A673 (cell line): ENCODE measurements around the gene KCNQ1OT1.

ENCODE experiments used
- EZH2 ChIP-seq: fragments of 200-600 bp; sonication (generic); IDR thresholded peaks from 2 replicates; pipeline ENCODE4 v1.6.1; 2017; ENCODE audit warnings: borderline replicate concordance, low read depth, mild to moderate bottlenecking, mixed read lengths, antibody characterized with exemption, low read length; ENCODE audit not compliant: poor library complexity, severe bottlenecking
- TF ChIP-seq, protein P1 (sequence below): fragments of 300-800, 200-600 bp; sonication (generic); conservative IDR thresholded peaks from 2 replicates; pipeline ENCODE4 v1.5.1; 2017; ENCODE audit warnings: low read depth, mild to moderate bottlenecking, antibody characterized with exemption, low read length, moderate library complexity, mixed read lengths

DNA sequence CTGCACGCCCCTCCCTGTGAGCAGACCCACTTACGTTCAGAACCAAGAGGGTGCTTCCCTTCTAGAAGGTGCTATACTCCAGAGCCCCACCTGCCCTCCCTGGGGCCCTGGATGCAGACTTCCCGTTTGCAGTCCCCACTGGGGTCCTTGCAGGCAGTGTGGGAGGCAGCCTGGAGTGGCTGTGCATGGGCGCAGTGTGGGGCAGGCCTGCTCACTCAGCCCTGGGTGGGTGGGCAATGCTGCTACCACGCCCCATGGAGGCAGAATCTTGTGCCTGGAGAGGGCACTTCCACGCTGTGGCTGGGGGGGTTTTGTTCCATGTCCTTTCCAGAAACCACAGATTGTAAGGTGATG, 116.2 kb downstream of the KCNQ1OT1 start:
- TF ChIP-seq, protein P1, sequence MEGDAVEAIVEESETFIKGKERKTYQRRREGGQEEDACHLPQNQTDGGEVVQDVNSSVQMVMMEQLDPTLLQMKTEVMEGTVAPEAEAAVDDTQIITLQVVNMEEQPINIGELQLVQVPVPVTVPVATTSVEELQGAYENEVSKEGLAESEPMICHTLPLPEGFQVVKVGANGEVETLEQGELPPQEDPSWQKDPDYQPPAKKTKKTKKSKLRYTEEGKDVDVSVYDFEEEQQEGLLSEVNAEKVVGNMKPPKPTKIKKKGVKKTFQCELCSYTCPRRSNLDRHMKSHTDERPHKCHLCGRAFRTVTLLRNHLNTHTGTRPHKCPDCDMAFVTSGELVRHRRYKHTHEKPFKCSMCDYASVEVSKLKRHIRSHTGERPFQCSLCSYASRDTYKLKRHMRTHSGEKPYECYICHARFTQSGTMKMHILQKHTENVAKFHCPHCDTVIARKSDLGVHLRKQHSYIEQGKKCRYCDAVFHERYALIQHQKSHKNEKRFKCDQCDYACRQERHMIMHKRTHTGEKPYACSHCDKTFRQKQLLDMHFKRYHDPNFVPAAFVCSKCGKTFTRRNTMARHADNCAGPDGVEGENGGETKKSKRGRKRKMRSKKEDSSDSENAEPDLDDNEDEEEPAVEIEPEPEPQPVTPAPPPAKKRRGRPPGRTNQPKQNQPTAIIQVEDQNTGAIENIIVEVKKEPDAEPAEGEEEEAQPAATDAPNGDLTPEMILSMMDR = no peak
- no peak for TF ChIP-seq EZH2
